GM18526 (cell line): ENCODE results near the gene SRSF11.

Experiments used
- POLR2A ChIP-seq: IDR thresholded peaks from 3 replicates; pipeline ENCODE4 v1.6.1; 2011; ENCODE audit not compliant: insufficient read length; ENCODE audit errors: extremely low read depth

The SRSF11 gene

DNA sequence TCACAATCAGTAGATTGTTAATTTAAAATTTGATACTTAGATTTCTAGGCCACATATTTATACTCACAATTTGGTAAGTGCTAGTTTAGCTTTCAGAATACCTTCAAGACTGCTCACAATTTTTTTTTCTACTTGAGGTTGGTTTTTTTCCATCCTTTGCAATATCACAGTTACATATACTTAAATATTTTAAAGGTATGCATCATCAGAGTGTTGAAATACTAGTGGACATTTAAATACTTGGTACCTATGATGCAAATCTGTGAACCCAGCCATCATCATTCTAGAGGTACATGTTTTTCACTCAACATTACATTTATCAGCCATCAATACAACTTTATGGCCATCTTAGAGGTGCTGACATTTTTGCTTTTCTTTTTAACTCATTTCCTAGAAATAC is 9.6 kb upstream of the SRSF11 start:
- no peak for TF ChIP-seq POLR2A

DNA sequence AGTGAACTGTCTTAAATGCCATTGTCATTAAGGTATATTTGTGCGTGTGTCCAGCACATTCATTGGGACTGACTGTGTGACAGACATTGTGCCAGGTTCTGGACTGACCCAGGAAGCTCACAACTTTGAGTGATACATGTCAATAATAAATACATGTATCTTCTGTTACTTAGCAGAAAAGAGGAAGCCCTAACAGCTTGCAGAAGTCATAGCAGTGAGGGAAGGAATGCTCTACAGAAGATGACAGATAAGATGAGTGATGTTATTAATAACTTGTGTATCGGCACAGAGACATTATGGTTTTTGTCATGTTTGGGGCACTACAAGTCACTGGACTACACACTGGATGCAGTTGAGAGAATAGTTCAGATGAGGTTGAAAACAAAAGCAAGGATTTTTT is 1.2 kb upstream of the SRSF11 start:
- TF ChIP-seq POLR2A: no peak

DNA sequence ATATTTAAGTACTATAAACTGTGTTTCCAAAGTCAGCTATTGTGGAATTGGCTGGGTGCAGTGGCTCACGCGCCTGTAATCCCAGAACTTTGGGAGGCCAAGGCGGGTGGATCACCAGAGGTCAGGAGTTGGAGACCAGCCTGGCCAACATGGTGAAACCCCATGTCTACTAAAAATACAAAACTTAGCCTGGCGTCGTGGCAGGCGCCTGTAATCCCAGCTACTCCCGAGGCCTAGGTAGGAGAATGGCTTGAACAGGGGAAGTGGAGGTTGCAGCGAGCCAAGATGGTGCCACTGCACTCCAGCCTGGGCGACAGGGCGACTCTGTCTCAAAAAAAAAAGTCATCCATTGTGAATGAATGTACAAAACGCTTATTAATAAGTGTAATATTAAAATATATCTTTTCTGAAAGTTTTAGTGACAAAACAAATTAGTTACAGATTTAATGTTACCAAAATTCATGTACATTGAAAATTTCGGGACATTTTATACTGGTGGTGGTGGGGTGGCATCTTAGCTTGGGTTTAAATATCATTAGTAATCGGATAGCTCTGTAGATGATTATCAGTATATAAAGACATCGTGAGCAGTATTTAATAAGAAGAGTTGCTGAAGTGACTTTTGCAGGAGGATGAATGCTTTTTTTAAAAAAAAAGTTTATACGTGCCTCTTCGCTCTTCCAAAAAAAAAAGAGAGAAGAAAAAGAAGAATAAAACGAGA is 503 bp upstream of the SRSF11 start:
- TF ChIP-seq POLR2A: no peak

DNA sequence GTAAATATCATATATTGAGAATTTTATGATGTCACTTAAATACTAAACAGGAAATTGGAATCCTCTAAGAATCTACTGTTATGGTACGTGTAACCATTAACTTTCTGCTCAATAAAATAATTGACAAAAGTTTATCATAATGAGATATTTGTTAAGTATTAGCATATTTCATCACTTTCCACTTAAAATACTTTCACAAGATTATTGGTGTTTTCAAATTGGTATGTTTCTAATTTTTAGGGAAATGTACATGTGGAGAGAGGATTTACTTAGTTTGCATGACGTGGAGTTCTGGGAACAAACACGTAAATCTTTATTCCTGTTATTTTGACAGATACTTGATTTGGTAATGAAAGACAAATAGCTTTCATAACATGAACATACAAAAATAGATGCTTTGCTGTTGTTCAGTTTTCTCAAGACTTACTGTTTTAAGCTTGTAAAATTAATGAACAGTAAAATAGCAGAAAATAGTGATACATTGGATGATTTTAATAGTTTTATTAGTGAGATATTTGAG is 1.6 kb downstream of the SRSF11 start:
- no peak for TF ChIP-seq POLR2A

DNA sequence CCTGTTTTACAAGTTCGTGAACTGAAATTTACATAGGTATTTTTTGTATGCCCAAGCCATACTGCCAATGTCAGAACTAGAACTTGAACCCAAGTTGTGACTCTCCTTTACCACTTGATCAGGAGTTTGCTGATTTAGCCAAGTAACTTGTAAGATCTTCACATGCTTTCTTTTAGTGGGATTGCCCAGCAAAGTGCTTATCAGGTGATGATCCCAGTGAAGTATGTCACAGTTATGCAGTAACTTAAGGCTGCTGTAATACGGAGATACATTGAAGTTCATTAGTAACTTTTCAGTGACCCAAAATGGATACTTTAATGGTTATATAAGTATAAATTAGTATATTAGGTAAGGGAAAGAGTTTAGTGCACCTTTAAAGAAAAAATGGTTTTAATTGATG is 3.8 kb downstream of the SRSF11 start:
- no peak for TF ChIP-seq POLR2A

DNA sequence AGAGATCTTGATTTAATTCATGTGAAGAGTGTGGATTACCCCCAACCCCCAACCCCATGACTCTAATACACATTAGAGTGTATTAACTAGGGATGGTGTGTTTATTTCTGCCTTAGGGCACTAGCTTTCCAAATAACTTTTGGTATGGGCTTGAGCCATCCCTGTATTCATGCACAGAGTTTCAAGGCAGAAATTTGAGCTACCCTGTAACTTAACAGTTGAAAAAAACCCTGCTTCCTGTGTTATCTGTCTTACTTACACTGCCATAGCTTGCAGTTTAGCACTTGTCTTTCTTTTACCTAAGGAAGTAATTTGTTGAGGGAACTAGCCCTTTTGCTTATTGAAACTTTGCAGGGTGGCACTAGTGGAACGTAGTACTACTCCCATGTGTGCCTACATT is 6.3 kb downstream of the SRSF11 start:
- TF ChIP-seq POLR2A: no peak

DNA sequence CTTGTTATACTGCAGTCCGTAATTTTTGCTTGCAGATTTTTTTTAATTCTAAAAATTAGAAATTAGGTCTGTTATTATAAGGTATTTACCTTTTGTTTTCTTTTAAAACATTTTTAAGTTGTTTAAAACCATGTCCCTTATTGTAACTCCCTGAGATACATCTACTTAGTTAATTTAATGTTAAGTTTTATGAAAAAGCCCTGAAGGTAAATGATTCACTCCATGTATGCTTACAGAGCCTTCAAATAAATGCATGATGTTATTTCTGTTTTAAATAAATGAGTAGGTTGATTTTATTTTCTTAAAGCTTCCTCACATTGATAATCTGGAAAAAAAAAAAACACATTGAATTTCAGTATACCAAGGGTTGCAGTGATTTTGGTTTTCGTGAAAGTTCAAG is 7.5 kb downstream of the SRSF11 start:
- TF ChIP-seq POLR2A: no peak

DNA sequence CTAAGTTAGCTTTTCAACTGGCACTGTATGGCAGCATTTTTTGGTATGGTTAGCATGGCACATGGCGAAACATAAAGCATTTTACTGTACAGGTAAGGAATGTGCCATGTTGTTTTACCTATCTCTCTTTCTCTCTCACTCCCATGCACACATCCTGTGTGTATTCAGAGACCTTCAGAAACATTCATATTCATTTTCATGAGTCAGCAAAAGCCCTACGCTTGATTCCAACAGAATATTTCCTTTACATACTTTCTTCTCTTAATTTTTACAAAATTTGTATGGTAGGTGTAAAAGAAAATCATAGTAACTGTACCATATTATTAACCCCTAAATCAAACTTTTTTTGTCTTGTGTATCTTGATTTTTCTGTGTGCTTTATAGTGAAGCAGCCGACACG is 10.3 kb downstream of the SRSF11 start:
- TF ChIP-seq POLR2A: no peak

DNA sequence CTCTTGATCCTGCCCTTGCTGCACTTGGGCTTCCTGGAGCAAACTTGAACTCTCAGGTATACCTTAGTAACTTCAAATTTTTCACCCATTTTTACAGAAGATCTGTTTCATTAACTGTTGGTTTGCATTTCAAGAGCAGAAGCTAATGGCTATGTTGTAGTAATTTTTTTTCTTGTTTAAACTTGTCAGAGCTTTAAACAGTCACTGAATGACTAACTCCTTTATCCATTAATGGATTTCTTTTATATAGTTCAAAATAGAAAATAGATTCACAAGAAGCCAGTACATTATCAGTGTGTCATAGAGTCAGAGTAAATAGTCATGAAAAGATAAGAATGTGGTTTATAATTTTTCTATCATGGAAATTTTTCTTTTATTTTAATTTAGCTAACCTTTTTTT is 13.6 kb downstream of the SRSF11 start:
- TF ChIP-seq POLR2A: no peak

DNA sequence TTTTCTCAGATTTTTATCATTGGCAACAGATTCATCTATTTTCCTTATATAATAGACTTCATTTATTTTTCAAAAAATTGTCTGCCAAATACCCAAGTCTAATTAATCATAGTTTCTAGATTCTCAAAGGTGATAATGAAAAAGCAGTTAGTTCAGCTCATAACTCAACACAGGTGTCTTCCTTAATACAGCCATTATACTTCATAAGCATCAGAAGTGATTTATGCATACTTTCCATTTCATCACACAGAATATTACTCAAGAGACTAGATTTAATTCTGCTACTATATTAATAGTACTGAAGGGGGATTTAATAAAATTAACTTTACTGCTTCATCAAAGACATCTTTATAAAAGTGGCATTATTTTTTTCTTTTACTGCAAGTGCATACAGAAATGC is 18.8 kb downstream of the SRSF11 start:
- no peak for TF ChIP-seq POLR2A

DNA sequence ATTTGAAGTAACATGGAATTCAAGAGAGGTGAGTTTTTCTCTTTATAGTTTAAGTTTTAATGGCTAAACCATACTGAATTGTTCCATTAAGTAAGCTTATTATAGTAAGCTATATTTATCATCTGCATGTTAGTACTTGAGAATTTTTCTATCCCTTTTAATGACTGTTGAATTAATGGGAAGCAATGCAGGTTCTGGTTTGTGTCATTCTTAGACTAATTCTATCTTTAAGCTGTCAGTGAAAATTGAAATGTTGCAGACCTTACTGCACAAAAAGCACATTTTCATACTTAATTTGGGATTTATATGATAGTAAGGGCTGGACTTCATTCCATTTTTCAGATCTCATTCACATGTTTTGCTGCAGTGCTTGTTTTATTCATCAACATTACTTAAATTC is 25.9 kb downstream of the SRSF11 start:
- TF ChIP-seq POLR2A: no peak

DNA sequence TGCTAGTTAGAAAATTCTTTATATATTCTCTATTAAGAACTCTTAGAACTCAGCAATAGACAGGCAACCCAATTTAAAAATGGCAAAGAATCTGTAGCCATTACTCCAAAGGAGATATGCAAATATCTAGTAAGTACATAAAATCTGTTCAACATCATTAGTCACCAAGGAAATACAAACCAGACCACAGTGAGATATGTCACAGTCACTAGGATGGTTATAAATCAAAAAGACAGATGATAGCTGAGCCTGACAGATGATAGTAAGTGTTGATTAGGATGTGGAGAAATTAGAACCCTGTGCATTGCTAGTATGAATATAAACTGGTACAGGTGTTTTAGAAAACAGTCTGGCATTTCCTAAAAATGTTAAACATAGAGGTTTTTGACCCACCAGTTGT is 26.6 kb downstream of the SRSF11 start:
- TF ChIP-seq POLR2A: no peak

DNA sequence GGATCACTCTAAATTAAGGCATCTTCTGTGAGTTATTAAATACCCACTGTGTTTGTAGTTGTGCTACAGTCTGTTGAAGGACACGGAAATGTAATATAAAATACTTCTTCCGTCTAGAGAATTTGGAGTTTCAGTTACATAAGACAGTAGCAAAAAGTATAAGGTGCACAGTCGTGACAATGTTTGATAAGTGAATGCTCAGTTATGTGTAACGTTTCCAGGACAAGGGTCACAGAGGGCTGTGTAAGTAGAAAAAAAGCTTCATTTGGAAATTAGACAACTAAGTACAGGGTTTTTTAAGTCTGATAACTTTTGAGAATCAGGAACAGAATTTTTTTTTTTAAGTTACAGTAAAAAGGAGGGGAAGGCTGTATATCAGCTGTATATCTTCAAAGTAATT is 27.5 kb downstream of the SRSF11 start:
- no peak for TF ChIP-seq POLR2A

DNA sequence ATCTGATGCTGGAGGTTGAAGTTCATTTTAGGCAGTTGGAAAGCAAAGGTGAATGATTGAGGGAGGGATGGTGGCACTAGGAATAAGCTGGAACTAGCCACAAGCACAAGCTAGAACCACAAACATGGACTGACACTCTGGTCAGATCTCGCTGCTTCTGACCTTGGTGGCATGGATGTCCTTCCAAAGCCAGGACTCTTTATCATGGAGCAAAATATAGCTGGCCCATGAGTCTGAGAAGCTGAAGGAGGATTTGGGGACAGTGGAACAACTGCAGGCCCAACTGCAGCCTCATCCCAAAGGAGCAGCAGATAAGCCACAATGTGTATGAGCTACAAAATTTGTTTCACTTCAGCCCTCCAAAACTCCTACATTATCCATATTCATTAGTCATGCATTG is 35.5 kb downstream of the SRSF11 start:
- no peak for TF ChIP-seq POLR2A

DNA sequence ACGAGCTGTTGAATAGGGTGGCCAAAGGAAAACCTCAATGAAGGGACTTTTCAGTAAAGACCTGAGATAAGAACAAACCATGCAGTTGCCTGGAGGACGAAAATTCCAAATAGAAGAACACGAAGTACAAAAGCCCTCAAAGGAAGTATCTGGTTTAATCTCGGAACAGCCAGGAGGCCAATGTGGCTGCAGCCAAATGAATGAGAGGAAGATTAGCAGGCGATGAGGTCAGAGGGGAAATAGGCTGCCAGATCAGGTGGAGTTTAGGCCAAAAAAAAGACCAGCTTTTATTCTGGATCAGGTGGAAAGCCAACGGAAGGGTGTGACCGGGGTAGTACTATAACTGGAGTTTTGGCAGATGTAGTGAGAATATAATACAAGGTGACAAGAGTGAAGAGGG is 43.7 kb downstream of the SRSF11 start:
- TF ChIP-seq POLR2A: no peak

DNA sequence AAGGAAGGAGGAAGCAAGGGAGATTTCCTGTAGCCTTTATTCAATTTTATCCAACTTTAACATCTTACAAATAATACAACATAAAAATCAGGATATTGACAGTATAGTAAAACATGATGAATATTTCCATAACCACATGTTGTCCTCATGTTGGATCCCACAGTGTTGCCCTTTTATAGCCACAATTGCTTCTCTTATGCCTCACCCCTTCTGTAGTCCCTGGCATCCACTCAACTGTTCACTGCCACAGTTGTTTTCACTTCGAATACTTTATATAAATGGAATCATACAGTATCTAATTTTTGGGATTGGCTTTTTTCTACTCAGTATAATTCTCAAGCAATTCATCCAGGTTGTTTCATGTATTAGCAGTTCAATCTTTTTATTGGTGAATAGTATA is 44.8 kb downstream of the SRSF11 start:
- no peak for TF ChIP-seq POLR2A

DNA sequence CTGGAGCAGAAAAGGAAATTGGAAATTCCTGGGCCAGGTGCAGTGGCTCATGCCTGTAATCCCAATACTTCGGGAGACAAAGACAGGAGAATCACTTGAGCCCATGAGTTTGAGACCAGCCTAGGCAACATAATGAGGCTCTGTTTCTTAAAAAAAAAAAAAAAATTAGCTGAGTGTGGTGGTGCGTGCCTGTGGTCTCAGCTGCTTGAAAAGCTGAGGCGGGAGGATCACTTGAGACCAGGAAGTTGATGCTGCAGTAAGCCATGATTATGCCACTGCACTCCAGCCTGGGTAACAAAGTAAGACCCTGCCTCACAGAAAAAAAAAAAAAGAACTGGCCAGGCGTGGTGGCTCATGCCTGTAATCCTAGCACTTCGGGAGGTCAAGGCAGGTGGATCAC is 56.7 kb downstream of the SRSF11 start:
- no peak for TF ChIP-seq POLR2A

DNA sequence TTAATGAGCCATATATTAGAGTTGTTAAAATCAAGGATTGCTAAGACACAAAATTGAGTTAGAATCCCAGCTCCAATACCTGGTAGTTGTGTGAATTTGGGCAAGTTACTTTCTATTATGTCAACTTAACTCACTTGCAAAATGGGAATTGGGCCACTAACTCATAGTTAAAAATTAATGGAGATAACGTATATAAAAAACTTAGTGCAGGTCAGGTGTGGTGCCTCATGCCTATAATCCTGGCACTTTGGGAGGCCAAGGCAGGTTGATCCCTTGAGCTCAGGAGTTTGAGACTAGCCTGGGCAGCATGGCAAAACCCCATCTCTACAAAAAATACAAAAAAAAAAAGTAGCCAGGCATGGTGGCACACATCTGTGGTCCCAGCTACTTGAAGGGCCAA is 57.5 kb downstream of the SRSF11 start:
- TF ChIP-seq POLR2A: no peak

DNA sequence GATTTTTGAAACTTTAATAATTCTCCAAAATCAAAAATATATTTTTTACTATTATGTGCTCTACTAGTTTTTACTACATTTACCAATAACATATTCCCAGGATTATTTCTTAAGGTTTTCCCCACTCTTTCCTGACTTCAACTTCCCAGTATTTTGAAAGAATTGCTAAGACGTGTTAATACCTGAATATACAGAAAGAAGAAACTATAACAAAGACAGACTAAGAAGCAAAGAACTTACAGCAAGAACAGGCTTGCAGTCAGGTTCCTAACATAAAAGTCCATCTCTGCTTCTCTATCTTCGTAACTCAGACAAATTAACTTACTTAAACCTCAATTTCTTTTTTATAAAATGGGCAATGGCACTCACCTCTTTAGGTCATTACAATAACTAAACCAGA is 63.2 kb downstream of the SRSF11 start:
- TF ChIP-seq POLR2A: no peak
